ENCODE data around the gene ICA1. TPM values are rescaled to one million over a fixed set of nuclear protein-coding genes. Genes with fewer than 3 reads are reported as not detected.

ICA1 gene
- total RNA-seq, 4 donors from 2014 or later = 1.6 to 20.9 (median 4.0) TPM

- TF ChIP-seq POLR2A (IDR thresholded peaks at IDR 0.05) (no peak), CTCF (IDR thresholded peaks at IDR 0.05 in 4 of 5, conservative IDR thresholded peaks at IDR 0.05 in 1 of 5) (no peak)
- in situ Hi-C loops (cut with MboI; ENCODE audit: low sequenced_read_pairs in 4 of 4) = no loop called here
- no peaks in the 10 kb centered on the region for H3K9me3 ChIP-seq
- H3K4me1 ChIP-seq = no peaks in the 10 kb centered on the region
- H3K27ac ChIP-seq = no peak overlapping the region
- intact Hi-C loops (cut with DNase I; ENCODE audit: low total_unique reads) = no loop called here
- H3K36me3 ChIP-seq = no peaks in the 10 kb centered on the region
- DNase-seq = no peak
- no peak for ATAC-seq
- H3K4me3 ChIP-seq = no peak overlapping the region
- peaks cover 11 to 32% (median 12%) of the 10 kb centered on the region in 3 donors for H3K27me3 ChIP-seq
Observed at GRCh38 chr7:8258734-8259133, 3.2 kb downstream of the ICA1 start.

GRCh38 chr7:8258166-8258565 is 3.8 kb downstream of the ICA1 start:
- ATAC-seq = no peak
- peaks cover 11 to 28% (median 11%) of the 10 kb centered on the region in 3 donors for H3K27me3 ChIP-seq
- no peak overlapping the region for H3K27ac ChIP-seq
- TF ChIP-seq POLR2A (IDR thresholded peaks at IDR 0.05) (no peak), CTCF (IDR thresholded peaks at IDR 0.05 in 4 of 5, conservative IDR thresholded peaks at IDR 0.05 in 1 of 5) (no peak)
- H3K4me1 ChIP-seq = no peaks in the 10 kb centered on the region
- in situ Hi-C loops (cut with MboI; ENCODE audit: low sequenced_read_pairs in 4 of 4) (no loop called here), intact Hi-C loops (cut with DNase I; ENCODE audit: low total_unique reads) (no loop called here)
- no peaks in the 10 kb centered on the region for H3K36me3 ChIP-seq
- H3K4me3 ChIP-seq = no peak overlapping the region
- no peak for DNase-seq
- H3K9me3 ChIP-seq = no peaks in the 10 kb centered on the region

GRCh38 chr7:8255680-8256655 is 6.0 kb downstream of the ICA1 start:
- intact Hi-C loops (cut with DNase I; ENCODE audit: low total_unique reads) = no loop called here

GRCh38 chr7:8254667-8255066 is 7.3 kb downstream of the ICA1 start:
- TF ChIP-seq CTCF (IDR thresholded peaks at IDR 0.05 in 4 of 5, conservative IDR thresholded peaks at IDR 0.05 in 1 of 5) (no peak), POLR2A (IDR thresholded peaks at IDR 0.05) (no peak)
- intact Hi-C loops (cut with DNase I; ENCODE audit: low total_unique reads) (no loop called here), in situ Hi-C loops (cut with MboI; ENCODE audit: low sequenced_read_pairs in 4 of 4) (no loop called here)
- Histone ChIP-seq H3K36me3 (no peaks in the 10 kb centered on the region), H3K9me3 (no peaks in the 10 kb centered on the region), H3K27ac (no peak overlapping the region), H3K4me1 (no peaks in the 10 kb centered on the region), H3K4me3 (no peak overlapping the region), H3K27me3 (peaks cover 0 to 7% (median 2%) of the 10 kb centered on the region in 3 donors)
- ATAC-seq (no peak), DNase-seq (no peak)

More at GRCh38 chr7:8255680-8256655, 6.0 kb downstream of the ICA1 start:
- Histone ChIP-seq H3K27ac (no peak overlapping the region), H3K9me3 (no peaks in the 10 kb centered on the region), H3K4me1 (no peaks in the 10 kb centered on the region), H3K36me3 (no peaks in the 10 kb centered on the region), H3K27me3 (peaks cover 0 to 20% (median 4%) of the 10 kb centered on the region in 3 donors), H3K4me3 (no peak overlapping the region)
- ATAC-seq (no peak), DNase-seq (no peak)
- TF ChIP-seq POLR2A (IDR thresholded peaks at IDR 0.05) (no peak), CTCF (IDR thresholded peaks at IDR 0.05 in 4 of 5, conservative IDR thresholded peaks at IDR 0.05 in 1 of 5) (no peak)
- in situ Hi-C loops (cut with MboI; ENCODE audit: low sequenced_read_pairs in 4 of 4) = no loop called here

Measured in gastrocnemius medialis (tissue), 4 donors.